ENCODE data around the gene LRMDA. TPM values are rescaled to one million over a fixed set of nuclear protein-coding genes. Genes with fewer than 3 reads are reported as not detected.

LRMDA gene
- total and polyA plus RNA-seq, 2 donors (not counting 1 experiment from before 2014, with no cell fraction given) = 0.12 TPM; not detected in 1

GRCh38 chr10:76150139-76150875 is 718.9 kb downstream of the LRMDA start:
- Histone ChIP-seq H3K4me1 (ENCODE audit: control insufficient read depth in 2 of 2, insufficient read depth in 2 of 2, low read length in 2 of 2) (no peaks in the 10 kb centered on the region), H3K36me3 (replicated peaks in 1 of 2; ENCODE audit: control extremely low read depth in 1 of 2, control insufficient read depth in 1 of 2, extremely low read depth in 1 of 2, insufficient read depth in 2 of 2, low read length in 1 of 2) (no peaks in the 10 kb centered on the region), H4K20me1 (ENCODE audit: control insufficient read depth, insufficient read depth, low read length, poor library complexity, severe bottlenecking) (no peaks in the 10 kb centered on the region), H3K27ac (ENCODE audit: low read length in 2 of 2) (no peak overlapping the region), H3K9me3 (ENCODE audit: control extremely low read depth in 1 of 3, control insufficient read depth in 2 of 3, insufficient read depth in 1 of 3, low read length in 2 of 3) (peaks cover 0 to 10% (median 2%) of the 10 kb centered on the region in 3 donors), H3K4me3 (ENCODE audit: control extremely low read depth in 1 of 5, extremely low read depth in 1 of 5, insufficient read depth in 1 of 5, low read depth in 2 of 5, low read length in 4 of 5) (no peak overlapping the region), H3K27me3 (replicated peaks in 1 of 4; ENCODE audit: control extremely low read depth in 1 of 4, control insufficient read depth in 3 of 4, insufficient read depth in 4 of 4, low read length in 3 of 4) (no peaks in the 10 kb centered on the region), H2AFZ (ENCODE audit: insufficient read depth, low read depth, low read length, poor library complexity, severe bottlenecking) (no peak overlapping the region), H3K4me2 (replicated peaks; ENCODE audit: low read depth, low read length, poor library complexity, severe bottlenecking) (no peak overlapping the region), H3K9ac (ENCODE audit: low read length) (no peak overlapping the region), H3K79me2 (ENCODE audit: control insufficient read depth, insufficient read depth, low read length) (no peaks in the 10 kb centered on the region)
- ATAC-seq (ENCODE audit: low read depth) (no peak), DNase-seq (no peak)
- no peak for TF ChIP-seq CTCF (IDR thresholded peaks at IDR 0.05)
- TF ChIP-seq EZH2 (IDR thresholded peaks at IDR 0.05; ENCODE audit: borderline replicate concordance, insufficient read depth, low read depth, low read length, poor library complexity, severe bottlenecking) = no peak
- no peaks in the 10 kb centered on the region for H3K9me3 Mint-ChIP-seq (ENCODE audit: insufficient read depth)
- intact Hi-C loops (cut with micrococcal nuclease) = no loop called here
- H3K27ac Mint-ChIP-seq = no peak overlapping the region
- no peak overlapping the region for H3K4me3 Mint-ChIP-seq
- no peaks in the 10 kb centered on the region for H3K4me1 Mint-ChIP-seq
- CTCF ChIA-PET = no interaction called here
- no peaks in the 10 kb centered on the region for H3K27me3 Mint-ChIP-seq
- WGBS (ENCODE audit: insufficient coverage) = 99% methylated on average over 8 of the region's 17 CpGs
- POLR2A ChIA-PET = no interaction called here

GRCh38 chr10:76150876-76151288 is 719.5 kb downstream of the LRMDA start:
- CTCF ChIA-PET = no interaction called here
- TF ChIP-seq EZH2 (IDR thresholded peaks at IDR 0.05; ENCODE audit: borderline replicate concordance, insufficient read depth, low read depth, low read length, poor library complexity, severe bottlenecking) = no peak
- no peak for TF ChIP-seq CTCF (IDR thresholded peaks at IDR 0.05)
- 94% methylated on average over 6 of the region's 7 CpGs for WGBS (ENCODE audit: insufficient coverage)
- H3K79me2 ChIP-seq (ENCODE audit: control insufficient read depth, insufficient read depth, low read length) = no peaks in the 10 kb centered on the region
- DNase-seq = no peak
- H2AFZ ChIP-seq (ENCODE audit: insufficient read depth, low read depth, low read length, poor library complexity, severe bottlenecking) = no peak overlapping the region
- Mint-ChIP-seq H3K4me3 (no peak overlapping the region), H3K27me3 (no peaks in the 10 kb centered on the region), H3K4me1 (no peaks in the 10 kb centered on the region), H3K9me3 (ENCODE audit: insufficient read depth) (no peaks in the 10 kb centered on the region), H3K27ac (no peak overlapping the region)
- H3K27ac ChIP-seq (ENCODE audit: low read length in 2 of 2) = no peak overlapping the region
- H3K4me1 ChIP-seq (ENCODE audit: control insufficient read depth in 2 of 2, insufficient read depth in 2 of 2, low read length in 2 of 2) = no peaks in the 10 kb centered on the region
- H3K27me3 ChIP-seq (replicated peaks in 1 of 4; ENCODE audit: control extremely low read depth in 1 of 4, control insufficient read depth in 3 of 4, insufficient read depth in 4 of 4, low read length in 3 of 4) = no peaks in the 10 kb centered on the region
- H4K20me1 ChIP-seq (ENCODE audit: control insufficient read depth, insufficient read depth, low read length, poor library complexity, severe bottlenecking) = no peaks in the 10 kb centered on the region
- no peak for ATAC-seq (ENCODE audit: low read depth)
- no peak overlapping the region for H3K4me3 ChIP-seq (ENCODE audit: control extremely low read depth in 1 of 5, extremely low read depth in 1 of 5, insufficient read depth in 1 of 5, low read depth in 2 of 5, low read length in 4 of 5)
- no peak overlapping the region for H3K9ac ChIP-seq (ENCODE audit: low read length)
- intact Hi-C loops (cut with micrococcal nuclease) = no loop called here
- peaks cover 0 to 10% (median 2%) of the 10 kb centered on the region in 3 donors for H3K9me3 ChIP-seq (ENCODE audit: control extremely low read depth in 1 of 3, control insufficient read depth in 2 of 3, insufficient read depth in 1 of 3, low read length in 2 of 3)
- H3K4me2 ChIP-seq (replicated peaks; ENCODE audit: low read depth, low read length, poor library complexity, severe bottlenecking) = no peak overlapping the region
- POLR2A ChIA-PET = no interaction called here
- H3K36me3 ChIP-seq (replicated peaks in 1 of 2; ENCODE audit: control extremely low read depth in 1 of 2, control insufficient read depth in 1 of 2, extremely low read depth in 1 of 2, insufficient read depth in 2 of 2, low read length in 1 of 2) = no peaks in the 10 kb centered on the region
